Measurements from ENCODE around the gene CAMTA1.
"Not testable (repeated sequence)": the region's sequence is repeated elsewhere in the genome, so short reads cannot be mapped to it uniquely, and the experiment has no call there.

The CAMTA1 gene

DNA sequence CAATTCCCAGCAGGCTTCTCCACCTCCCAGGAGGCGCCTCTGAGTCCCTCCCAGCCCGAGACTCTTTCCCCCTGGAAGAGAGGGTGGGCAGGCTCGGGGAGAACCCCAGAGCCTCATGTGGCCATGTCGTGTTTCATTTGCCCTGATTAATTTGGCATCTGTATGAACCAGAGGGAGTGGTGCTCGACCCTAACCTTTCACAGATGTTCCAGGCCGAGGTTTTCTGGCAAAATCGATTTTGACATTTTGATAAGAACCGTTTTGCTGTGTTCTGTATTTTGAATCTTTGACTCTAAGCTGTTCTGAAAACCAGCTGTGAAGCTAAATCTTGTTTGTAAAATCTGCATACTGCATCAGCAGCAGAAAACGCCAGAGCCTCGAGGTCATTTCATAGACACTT lies 367.4 kb downstream of the CAMTA1 start:
- H3K4me1 ChIP-seq (ENCODE audit: insufficient read depth, poor library complexity, severe bottlenecking): no peaks in the 10 kb centered on the region
- no peaks in the 10 kb centered on the region for H3K36me3 ChIP-seq (ENCODE audit: low read depth)
- no peaks in the 10 kb centered on the region for H3K9me3 ChIP-seq (ENCODE audit: severe bottlenecking)
- TF ChIP-seq, protein P1, sequence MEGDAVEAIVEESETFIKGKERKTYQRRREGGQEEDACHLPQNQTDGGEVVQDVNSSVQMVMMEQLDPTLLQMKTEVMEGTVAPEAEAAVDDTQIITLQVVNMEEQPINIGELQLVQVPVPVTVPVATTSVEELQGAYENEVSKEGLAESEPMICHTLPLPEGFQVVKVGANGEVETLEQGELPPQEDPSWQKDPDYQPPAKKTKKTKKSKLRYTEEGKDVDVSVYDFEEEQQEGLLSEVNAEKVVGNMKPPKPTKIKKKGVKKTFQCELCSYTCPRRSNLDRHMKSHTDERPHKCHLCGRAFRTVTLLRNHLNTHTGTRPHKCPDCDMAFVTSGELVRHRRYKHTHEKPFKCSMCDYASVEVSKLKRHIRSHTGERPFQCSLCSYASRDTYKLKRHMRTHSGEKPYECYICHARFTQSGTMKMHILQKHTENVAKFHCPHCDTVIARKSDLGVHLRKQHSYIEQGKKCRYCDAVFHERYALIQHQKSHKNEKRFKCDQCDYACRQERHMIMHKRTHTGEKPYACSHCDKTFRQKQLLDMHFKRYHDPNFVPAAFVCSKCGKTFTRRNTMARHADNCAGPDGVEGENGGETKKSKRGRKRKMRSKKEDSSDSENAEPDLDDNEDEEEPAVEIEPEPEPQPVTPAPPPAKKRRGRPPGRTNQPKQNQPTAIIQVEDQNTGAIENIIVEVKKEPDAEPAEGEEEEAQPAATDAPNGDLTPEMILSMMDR (IDR thresholded peaks at IDR 0.05; ENCODE audit: poor library complexity, severe bottlenecking): no peak
- DNase-seq (ENCODE audit: low spot score) (no peak), ATAC-seq (ENCODE audit: low read depth) (no peak)
- no peak overlapping the region for H3K27ac ChIP-seq (ENCODE audit: poor library complexity, severe bottlenecking)
- H3K27me3 ChIP-seq (ENCODE audit: insufficient read depth, poor library complexity, severe bottlenecking): no peaks in the 10 kb centered on the region
- H3K4me3 ChIP-seq (ENCODE audit: severe bottlenecking): no peak overlapping the region

- Histone ChIP-seq H3K4me1 (ENCODE audit: insufficient read depth, poor library complexity, severe bottlenecking) (no peaks in the 10 kb centered on the region), H3K27ac (ENCODE audit: poor library complexity, severe bottlenecking) (no peak overlapping the region)
- TF ChIP-seq, protein P1 (IDR thresholded peaks at IDR 0.05; ENCODE audit: poor library complexity, severe bottlenecking): no peak
These were observed 368.2 kb downstream of the CAMTA1 start for GRCh38 chr1:7153464-7153863.

DNA sequence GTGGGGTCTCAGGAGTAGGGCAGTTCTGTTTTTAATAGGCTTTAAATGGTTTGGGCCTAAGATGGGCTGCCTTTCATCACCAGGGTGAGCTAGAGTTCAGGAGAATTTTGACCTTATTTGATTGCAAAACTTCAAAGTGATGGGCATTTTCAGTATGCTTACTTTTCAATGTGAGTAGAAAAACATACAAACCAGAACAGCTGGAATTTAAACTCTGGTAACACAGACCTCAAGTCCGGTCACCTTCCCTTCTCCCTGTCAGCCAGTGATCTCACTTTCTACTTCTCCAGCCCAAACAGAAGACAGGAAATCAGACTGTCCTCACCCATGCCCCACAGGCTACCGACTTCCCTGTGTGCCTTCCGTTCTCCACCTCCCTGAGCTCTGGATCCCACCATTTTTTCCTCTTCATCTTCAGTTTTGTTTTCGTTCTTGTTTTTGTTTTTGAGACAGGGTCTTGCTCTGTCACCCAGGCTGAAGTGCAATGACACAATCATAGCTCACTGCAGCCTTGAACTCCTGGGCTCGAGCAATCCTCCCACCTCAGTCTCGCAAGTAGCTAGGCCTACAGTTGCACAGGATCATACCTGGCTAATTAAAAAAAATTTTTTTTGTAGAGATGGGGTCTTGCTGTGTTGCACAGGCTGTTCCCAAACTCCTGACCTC lies 374.0 kb downstream of the CAMTA1 start:
- Histone ChIP-seq H3K9me3 (ENCODE audit: severe bottlenecking) (no peaks in the 10 kb centered on the region), H3K36me3 (ENCODE audit: low read depth) (no peaks in the 10 kb centered on the region), H3K4me3 (ENCODE audit: severe bottlenecking) (no peak overlapping the region), H3K4me1 (ENCODE audit: insufficient read depth, poor library complexity, severe bottlenecking) (no peaks in the 10 kb centered on the region), H3K27ac (ENCODE audit: poor library complexity, severe bottlenecking) (no peak overlapping the region), H3K27me3 (ENCODE audit: insufficient read depth, poor library complexity, severe bottlenecking) (no peaks in the 10 kb centered on the region)
- TF ChIP-seq, protein P1 (IDR thresholded peaks at IDR 0.05; ENCODE audit: poor library complexity, severe bottlenecking): no peak
- no peak for DNase-seq (ENCODE audit: low spot score)
- ATAC-seq (ENCODE audit: low read depth): no peak

More at GRCh38 chr1:7153464-7153863, 368.2 kb downstream of the CAMTA1 start:
- no peaks in the 10 kb centered on the region for H3K27me3 ChIP-seq (ENCODE audit: insufficient read depth, poor library complexity, severe bottlenecking)
- no peaks in the 10 kb centered on the region for H3K9me3 ChIP-seq (ENCODE audit: severe bottlenecking)
- no peak overlapping the region for H3K4me3 ChIP-seq (ENCODE audit: severe bottlenecking)
- H3K36me3 ChIP-seq (ENCODE audit: low read depth): no peaks in the 10 kb centered on the region
- DNase-seq (ENCODE audit: low spot score) (no peak), ATAC-seq (ENCODE audit: low read depth) (no peak)

- H3K4me1 ChIP-seq (ENCODE audit: insufficient read depth, poor library complexity, severe bottlenecking); H3K27me3 ChIP-seq (ENCODE audit: insufficient read depth, poor library complexity, severe bottlenecking); H3K9me3 ChIP-seq (ENCODE audit: severe bottlenecking); ATAC-seq (ENCODE audit: low read depth); DNase-seq (ENCODE audit: low spot score); H3K36me3 ChIP-seq (ENCODE audit: low read depth); H3K27ac ChIP-seq (ENCODE audit: poor library complexity, severe bottlenecking); H3K4me3 ChIP-seq (ENCODE audit: severe bottlenecking): not testable (repeated sequence)
These were observed 383.3 kb downstream of the CAMTA1 start for GRCh38 chr1:7168554-7168953.

GRCh38 chr1:7171168-7171567 lies 385.9 kb downstream of the CAMTA1 start:
- Histone ChIP-seq H3K4me3 (ENCODE audit: severe bottlenecking) (no peak overlapping the region), H3K9me3 (ENCODE audit: severe bottlenecking) (no peaks in the 10 kb centered on the region), H3K36me3 (ENCODE audit: low read depth) (no peaks in the 10 kb centered on the region), H3K4me1 (ENCODE audit: insufficient read depth, poor library complexity, severe bottlenecking) (no peaks in the 10 kb centered on the region), H3K27ac (ENCODE audit: poor library complexity, severe bottlenecking) (no peak overlapping the region), H3K27me3 (ENCODE audit: insufficient read depth, poor library complexity, severe bottlenecking) (peaks cover 5% of the 10 kb centered on the region)
- ATAC-seq (ENCODE audit: low read depth) (no peak), DNase-seq (ENCODE audit: low spot score) (no peak)
- TF ChIP-seq, protein P1 (IDR thresholded peaks at IDR 0.05; ENCODE audit: poor library complexity, severe bottlenecking): no peak

Measured in RWPE2 (cell line).